ENCODE measurements around the gene MOB2.

MOB2 gene

GRCh38 chr11:1485504-1485885, 1.1 kb downstream of the MOB2 start:
- DNase-seq (ENCODE audit: low read depth in 2 of 2) = no peak
- no peak overlapping the region for H3K4me3 ChIP-seq (replicated peaks in 1 of 2; ENCODE audit: low read depth in 2 of 2, low read length in 2 of 2)
- TF ChIP-seq CTCF (IDR thresholded peaks at IDR 0.05; ENCODE audit: low read depth, low read length) = no peak

- DNase-seq (ENCODE audit: low read depth in 2 of 2) = no peak
- no peak for TF ChIP-seq CTCF (IDR thresholded peaks at IDR 0.05; ENCODE audit: low read depth, low read length)
- no peak overlapping the region for H3K4me3 ChIP-seq (replicated peaks in 1 of 2; ENCODE audit: low read depth in 2 of 2, low read length in 2 of 2)
These were observed 1.7 kb downstream of the MOB2 start for GRCh38 chr11:1484695-1485503.

- TF ChIP-seq CTCF (IDR thresholded peaks at IDR 0.05; ENCODE audit: low read depth, low read length) = no peak
- DNase-seq (ENCODE audit: low read depth in 2 of 2) = no peak
- no peak overlapping the region for H3K4me3 ChIP-seq (replicated peaks in 1 of 2; ENCODE audit: low read depth in 2 of 2, low read length in 2 of 2)
These were observed 2.4 kb downstream of the MOB2 start for GRCh38 chr11:1484061-1484671.

GRCh38 chr11:1483445-1483961, 3.1 kb downstream of the MOB2 start:
- TF ChIP-seq CTCF (IDR thresholded peaks at IDR 0.05; ENCODE audit: low read depth, low read length) = no peak
- H3K4me3 ChIP-seq (replicated peaks in 1 of 2; ENCODE audit: low read depth in 2 of 2, low read length in 2 of 2) = no peak overlapping the region
- no peak for DNase-seq (ENCODE audit: low read depth in 2 of 2)

GRCh38 chr11:1482581-1483444, 3.8 kb downstream of the MOB2 start:
- DNase-seq (ENCODE audit: low read depth in 2 of 2) = no peak
- H3K4me3 ChIP-seq (replicated peaks in 1 of 2; ENCODE audit: low read depth in 2 of 2, low read length in 2 of 2) = no peak overlapping the region
- TF ChIP-seq CTCF (IDR thresholded peaks at IDR 0.05; ENCODE audit: low read depth, low read length) = no peak

- TF ChIP-seq CTCF (IDR thresholded peaks at IDR 0.05; ENCODE audit: low read depth, low read length) = no peak
- DNase-seq (ENCODE audit: low read depth in 2 of 2) = no peak
- H3K4me3 ChIP-seq (replicated peaks in 1 of 2; ENCODE audit: low read depth in 2 of 2, low read length in 2 of 2) = no peak overlapping the region
These were observed 4.6 kb downstream of the MOB2 start for GRCh38 chr11:1481861-1482441.

Measured in cardiac fibroblast (primary cell).